KOPT-K1 (cell line): ENCODE results near the gene NAPA.

ENCODE experiments used
- H3K27ac ChIP-seq: fragments of 200-600 bp; sonication (generic); 2 replicates; pipeline ENCODE4 v1.5.1; 2016; ENCODE audit warnings: antibody characterized with exemption, mild to moderate bottlenecking, low read depth, low read length; ENCODE audit not compliant: poor library complexity, severe bottlenecking
- H3K36me3 ChIP-seq: fragments of 200-600 bp; sonication (generic); 2 replicates; pipeline ENCODE4 v1.5.1; 2017; ENCODE audit warnings: antibody characterized with exemption, mild to moderate bottlenecking, low read length, moderate library complexity; ENCODE audit not compliant: insufficient read depth
- H3K9me3 ChIP-seq: fragments of 200-600 bp; sonication (generic); 2 replicates; pipeline ENCODE4 v1.5.1; 2017; ENCODE audit warnings: antibody characterized with exemption, low read length, mild to moderate bottlenecking; ENCODE audit not compliant: insufficient read depth, poor library complexity, severe bottlenecking

NAPA gene

DNA sequence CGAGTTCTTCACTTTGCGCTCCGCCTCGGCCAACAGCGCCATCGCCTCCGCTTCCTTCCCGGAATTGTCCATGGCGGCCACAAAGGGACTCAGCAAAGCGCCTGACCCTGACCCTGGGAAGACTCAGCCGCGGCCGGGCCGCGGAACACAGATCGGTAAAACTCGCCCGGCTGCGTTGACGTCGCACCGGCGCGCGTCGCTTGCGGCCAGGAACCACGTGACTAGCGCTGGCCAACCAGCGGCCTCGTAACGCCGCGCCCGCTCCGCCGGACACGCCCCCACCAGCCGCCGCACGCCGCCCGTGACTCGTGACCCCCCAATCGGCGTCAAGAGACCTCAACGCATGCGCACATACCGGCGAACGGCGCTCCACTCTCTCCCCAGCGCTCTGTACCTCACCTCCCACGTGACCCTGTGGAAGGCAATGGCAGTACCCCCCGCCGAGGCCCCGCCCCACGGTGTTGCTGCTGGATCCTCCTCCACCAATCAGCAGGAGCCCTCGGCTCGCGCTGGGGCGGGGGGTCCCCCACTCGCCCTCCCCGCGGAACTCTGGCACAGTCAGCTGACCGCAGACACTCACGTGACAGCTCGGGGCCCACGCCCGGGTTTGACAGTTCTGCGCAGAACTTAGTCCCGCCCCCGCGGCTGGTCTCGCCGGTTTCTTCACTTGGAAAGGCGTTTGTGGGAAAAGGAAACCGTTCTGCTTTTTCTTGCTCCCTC is at the start of gene NAPA:
Gene NAPA (minus strand): TSS at position 195 of the 720 bp plus-strand sequence. CDS start 123 bp downstream, at position 72.
- no peaks in the 10 kb centered on the region for H3K9me3 ChIP-seq
- H3K36me3 ChIP-seq: peaks cover 6% of the 10 kb centered on the region; the same call in 1 of the 2 replicates
- peak within 1 kb of the TSS; percentile 84 for H3K27ac ChIP-seq

DNA sequence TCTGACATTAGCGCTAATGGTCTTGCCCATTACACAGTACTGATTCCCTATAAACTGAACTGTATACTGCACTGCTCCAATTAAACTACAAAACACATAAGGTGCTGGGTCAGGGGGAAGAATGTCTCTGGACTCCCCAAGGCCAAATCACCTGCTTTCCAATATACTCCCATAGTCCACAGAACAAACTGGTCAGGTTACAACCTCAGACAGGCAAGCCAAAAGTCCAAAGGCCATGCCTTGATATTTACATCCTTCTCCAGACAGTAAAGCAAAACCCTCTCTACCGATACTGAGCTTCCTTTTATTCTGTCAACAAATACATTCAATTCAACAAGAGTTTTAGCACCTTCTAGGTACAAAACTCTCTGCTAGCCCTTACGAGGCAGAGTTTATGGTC is 49.2 kb upstream of the NAPA start:
- Histone ChIP-seq H3K36me3 (no peaks in the 10 kb centered on the region), H3K27ac (no peak overlapping the region), H3K9me3 (no peaks in the 10 kb centered on the region)

DNA sequence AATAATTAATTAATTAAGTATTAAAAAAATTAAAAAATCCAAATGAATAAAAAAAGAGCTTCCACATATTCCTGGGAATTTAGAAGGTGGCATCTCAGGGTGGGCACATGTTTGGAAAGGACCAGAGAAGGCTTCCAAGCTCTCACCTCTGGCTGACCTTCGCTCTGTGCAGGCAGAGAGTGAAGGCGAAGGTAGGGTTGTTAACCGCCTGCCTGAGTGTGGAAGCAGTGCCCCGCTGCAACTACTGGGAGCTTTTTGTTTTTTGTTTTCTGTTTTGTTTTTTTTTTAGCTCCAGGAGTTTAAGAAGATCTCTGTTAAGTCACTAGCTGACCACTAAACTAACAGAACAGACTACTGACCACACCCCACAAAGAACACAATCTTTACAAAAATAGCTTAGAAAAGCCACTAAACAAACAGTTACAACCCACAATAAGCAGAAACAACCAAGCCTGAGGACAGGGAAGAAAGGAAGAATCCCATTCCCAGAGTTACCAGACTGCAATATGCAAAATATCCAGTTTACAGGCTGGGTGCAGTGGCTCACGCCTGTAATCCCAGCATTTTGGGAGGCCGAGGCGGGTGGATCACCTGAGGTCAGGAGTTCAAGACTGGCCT is 46.7 kb upstream of the NAPA start:
- Histone ChIP-seq H3K36me3 (no peaks in the 10 kb centered on the region), H3K27ac (no peak overlapping the region), H3K9me3 (no peaks in the 10 kb centered on the region)

DNA sequence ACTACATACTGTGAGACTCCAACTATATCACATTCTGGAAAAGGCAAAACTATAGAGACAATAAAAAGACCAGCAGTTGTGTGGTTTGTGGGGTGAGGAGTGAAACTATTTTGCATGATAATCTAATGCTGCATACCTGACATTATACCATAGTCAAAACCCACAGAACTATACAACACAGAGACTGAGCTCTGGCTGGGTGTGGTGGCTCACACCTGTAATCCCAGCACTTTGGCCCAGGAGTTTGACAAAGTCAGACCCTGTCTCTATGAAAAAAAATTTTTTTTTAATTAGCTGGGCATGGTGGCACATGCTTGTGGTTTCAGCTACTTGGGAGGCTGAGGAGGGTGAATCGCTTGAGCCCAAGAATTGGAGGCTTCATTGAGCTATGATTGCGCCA is 46.1 kb upstream of the NAPA start:
- Histone ChIP-seq H3K36me3 (no peaks in the 10 kb centered on the region), H3K9me3 (no peaks in the 10 kb centered on the region), H3K27ac (no peak overlapping the region)

DNA sequence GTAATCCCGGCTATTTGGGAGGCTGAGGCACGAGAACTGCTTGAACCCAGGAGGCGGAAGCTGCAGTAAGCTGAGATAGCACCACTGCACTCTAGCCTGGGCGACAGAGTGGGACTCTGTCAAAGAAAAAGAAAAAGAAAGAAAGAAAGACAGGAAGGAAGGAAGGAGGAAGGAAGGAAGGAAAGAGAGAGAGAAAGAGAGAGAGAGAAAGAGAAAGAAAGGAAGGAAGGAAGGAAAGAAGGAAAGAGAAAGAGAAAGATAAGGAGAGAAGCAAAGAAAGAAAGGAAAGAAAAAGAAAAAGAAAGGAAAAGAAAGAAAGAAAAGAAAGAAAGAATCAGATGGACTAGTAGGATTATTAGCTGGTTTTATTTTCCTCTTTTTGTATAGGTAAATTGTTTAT is 35.3 kb upstream of the NAPA start:
- Histone ChIP-seq H3K36me3 (no peaks in the 10 kb centered on the region), H3K27ac (no peak overlapping the region), H3K9me3 (no peaks in the 10 kb centered on the region)

DNA sequence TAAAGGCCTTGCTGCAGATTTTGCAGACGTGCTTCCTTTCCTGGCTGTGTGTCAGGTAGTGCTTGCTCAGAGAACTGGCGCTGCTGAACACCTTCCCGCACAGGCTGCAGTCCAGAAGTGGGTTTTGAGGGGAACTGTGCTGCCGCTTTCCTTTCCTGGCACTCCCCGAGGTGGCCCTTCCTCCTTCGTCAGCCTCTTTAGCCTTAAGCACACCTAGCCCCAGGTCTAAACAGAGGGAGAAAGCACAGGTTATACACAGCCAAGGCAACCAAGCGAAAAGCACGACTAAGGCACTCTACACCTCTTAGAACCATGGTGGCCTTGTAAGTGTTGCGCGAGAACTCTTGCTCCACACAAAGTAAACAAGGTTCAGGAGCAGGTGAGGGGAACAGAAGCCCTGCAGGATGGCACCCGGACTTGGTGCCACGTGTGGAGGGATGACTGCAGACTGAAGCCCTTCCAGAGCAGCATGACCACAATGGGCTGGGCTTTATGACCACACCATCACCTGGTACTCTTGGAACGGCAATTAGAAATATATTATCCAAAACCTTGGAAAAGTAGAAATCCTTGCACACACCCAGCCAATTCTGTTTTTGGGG is 34.5 kb upstream of the NAPA start:
- Histone ChIP-seq H3K27ac (no peak overlapping the region), H3K9me3 (no peaks in the 10 kb centered on the region), H3K36me3 (no peaks in the 10 kb centered on the region)

DNA sequence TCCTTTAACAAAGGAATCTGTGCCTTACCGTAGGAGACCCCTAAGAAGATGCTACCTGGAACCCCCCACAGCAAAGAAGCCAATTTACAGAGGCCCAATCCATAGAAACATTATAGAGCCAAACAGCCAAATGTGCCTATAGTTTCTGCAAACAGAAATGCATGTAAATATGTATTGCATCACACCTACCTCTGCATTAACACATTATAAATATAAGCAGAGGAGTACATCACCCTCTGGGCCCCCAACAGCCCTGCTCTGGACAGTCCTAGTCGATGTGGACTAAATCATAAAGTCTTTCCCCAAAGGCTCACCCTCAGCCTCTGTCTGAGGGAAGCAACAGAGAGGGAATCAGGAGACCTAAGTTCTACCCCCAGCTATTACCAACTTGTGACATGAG is 32.3 kb upstream of the NAPA start:
- H3K9me3 ChIP-seq: no peaks in the 10 kb centered on the region
- no peaks in the 10 kb centered on the region for H3K36me3 ChIP-seq
- no peak overlapping the region for H3K27ac ChIP-seq

DNA sequence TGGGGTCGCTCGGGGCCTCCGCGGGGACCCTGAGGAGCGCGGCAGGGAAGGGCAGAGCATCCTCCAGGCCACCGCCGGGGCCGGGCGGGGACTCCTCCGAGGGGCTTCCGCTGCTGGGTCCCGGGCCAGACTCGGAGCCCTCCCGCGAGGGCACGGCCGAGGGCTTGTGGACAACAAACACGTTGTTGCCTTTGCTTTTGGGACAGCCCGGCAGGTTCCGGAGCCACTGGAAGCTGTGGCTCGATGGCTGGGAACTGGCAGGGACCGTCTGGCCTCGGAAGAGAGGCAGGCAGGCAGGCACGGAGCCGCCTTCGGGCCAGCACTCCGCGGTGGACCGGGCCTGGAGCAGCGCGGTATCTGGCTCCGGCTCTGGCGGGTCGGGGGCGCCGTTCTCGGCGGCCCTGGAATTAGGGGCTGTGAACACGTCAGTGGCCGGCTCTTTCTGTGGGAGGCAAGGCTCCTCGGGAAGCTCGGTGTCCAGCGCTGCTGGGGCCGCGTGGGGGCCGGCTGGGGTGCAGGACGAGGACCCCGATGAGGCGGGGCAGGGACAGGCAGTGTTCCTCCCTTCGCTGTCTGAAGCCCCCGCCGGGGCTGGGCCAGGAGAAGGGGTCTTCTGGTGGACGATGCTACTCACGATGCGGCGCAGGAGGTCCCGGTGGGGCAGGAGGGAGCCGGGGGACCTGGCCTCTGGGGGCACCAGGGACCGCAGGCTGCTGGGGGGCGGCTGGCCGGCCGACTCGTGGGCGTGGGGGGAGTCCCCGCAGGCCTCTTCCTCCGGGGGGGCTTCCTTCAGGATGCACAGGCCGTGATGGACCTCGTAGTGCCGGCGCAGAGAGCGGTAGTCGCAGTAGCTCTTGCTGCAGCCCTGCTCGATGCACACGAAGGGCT is 30.4 kb upstream of the NAPA start:
- Histone ChIP-seq H3K27ac (no peak overlapping the region), H3K9me3 (no peaks in the 10 kb centered on the region), H3K36me3 (no peaks in the 10 kb centered on the region)

DNA sequence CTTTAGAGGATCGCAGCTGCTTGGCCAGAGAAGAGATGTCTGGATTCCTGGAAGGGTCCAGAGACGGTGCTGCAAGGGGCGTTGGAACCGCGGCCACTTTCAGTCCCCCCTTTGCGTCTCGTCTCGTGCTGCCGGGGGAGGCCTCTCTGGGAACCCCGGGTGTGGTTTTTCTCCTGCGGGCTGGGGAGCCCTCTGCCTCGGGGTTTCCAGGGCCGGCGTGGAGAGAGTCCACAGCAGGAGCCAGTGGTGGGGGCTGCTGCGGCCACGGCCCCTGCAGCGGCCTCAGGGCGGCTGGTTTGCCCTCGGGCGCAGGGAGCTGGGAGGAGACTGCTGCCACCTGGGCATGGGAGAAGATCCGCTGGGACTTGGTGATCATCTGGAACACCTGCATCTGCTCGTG is 29.6 kb upstream of the NAPA start:
- Histone ChIP-seq H3K36me3 (no peaks in the 10 kb centered on the region), H3K9me3 (no peaks in the 10 kb centered on the region), H3K27ac (no peak overlapping the region)

DNA sequence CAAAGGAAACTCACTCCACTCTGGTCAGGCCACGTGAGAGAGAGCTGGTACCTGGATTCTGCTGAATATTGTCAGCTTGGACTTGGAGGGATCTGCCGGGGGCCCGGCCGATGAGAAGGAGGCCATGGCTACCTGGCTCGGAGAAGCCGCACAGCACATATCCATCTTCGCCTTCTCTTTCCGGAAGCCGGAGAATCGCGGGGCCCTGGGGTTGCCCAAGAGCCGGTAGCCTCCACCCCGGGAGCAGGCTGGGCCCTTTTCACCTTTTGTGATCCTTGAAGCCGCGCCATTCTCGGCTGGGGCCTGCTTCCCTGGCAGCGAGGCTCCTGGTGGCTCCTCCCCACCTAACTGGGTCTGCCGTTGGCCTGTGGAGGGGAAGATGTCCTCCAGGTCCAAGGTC is 29.2 kb upstream of the NAPA start:
- H3K9me3 ChIP-seq: no peaks in the 10 kb centered on the region
- no peak overlapping the region for H3K27ac ChIP-seq
- no peaks in the 10 kb centered on the region for H3K36me3 ChIP-seq

DNA sequence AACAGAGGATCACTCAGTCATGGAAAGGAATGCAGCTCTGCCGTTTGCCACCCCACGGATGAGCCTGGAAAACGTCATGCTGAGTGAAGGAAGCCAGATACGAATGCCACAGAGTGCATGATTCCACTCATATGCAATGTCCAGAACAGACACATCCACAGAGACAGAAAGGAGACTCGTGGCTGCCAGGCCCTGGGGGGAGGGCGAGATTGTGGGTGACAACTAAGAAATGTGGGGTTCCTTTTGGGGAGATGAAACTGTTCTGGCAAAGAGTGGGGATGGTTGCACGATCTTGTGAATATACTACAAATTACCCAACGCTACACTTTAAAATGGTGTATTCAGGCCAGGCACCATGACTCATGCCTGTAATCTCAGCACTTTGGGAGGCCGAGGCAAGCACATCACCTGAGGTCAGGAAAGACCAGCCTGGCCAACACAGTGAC is 27.2 kb upstream of the NAPA start:
- H3K9me3 ChIP-seq: no peaks in the 10 kb centered on the region
- no peaks in the 10 kb centered on the region for H3K36me3 ChIP-seq
- H3K27ac ChIP-seq: no peak overlapping the region

DNA sequence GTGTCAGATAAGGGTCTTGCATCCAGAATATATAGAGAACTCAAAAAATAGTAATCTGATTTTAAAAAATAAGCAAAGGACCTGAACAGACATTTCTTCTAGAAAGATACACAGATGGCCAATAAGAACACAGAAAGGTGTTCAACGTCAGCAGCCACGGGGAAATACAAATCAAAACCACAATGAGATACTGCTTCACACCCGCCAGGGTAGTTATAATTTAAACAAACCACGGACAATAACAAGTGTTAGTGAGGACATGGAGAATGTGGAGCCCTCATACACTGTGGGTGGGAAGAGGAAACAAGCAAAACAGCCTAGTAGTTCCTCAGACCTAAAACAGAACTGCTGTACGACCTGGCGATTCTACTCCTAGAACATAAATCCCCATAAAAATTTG is 26.7 kb upstream of the NAPA start:
- Histone ChIP-seq H3K27ac (no peak overlapping the region), H3K36me3 (no peaks in the 10 kb centered on the region), H3K9me3 (no peaks in the 10 kb centered on the region)

DNA sequence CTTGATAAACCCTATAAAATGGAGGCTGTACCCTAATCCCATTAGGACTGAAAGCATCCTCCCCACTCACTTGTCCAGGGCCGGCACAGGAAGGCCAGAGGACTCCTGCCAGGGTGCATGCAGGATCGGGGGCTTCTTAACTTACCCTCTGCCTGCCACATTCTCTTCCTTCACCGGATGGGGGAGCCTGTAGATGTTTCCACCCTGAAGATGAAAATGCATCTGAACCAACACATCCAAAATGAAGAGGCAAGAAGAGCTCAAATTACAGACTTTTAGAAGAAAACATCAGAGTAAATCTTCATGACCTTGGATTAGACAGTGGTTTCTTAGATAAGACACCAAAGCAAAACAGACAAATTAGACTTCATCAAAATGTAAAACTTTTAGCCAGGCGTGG is 25.9 kb upstream of the NAPA start:
- H3K27ac ChIP-seq: no peak overlapping the region
- no peaks in the 10 kb centered on the region for H3K9me3 ChIP-seq
- H3K36me3 ChIP-seq: no peaks in the 10 kb centered on the region

DNA sequence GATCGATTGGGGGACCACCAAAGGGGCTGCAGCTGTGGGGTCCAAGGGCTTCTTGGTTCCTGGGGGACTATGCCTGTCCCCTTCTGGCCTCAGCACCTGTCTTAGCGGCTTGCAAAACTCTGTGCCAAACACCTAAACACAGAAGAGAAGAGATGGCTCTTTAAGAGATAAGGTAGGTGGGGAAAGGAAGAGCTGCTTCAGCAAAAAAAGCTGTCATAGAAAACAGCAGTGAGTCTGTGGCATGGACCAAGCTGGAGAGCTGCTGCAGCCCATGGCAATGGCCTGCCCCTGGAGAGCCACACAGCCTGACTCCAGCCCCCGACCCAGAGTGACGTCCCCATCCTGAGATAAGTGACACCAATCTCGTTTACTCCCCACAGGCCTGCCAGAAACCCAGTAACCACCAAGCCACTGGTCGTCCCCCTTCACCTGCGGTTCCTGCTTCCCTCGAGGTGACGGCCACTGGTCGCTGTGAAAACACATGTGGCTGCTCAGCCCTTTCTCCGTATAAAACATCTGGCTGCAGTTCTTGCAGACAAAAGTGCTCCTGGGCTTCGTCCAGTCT is 25.0 kb upstream of the NAPA start:
- Histone ChIP-seq H3K9me3 (no peaks in the 10 kb centered on the region), H3K36me3 (no peaks in the 10 kb centered on the region), H3K27ac (no peak overlapping the region)

DNA sequence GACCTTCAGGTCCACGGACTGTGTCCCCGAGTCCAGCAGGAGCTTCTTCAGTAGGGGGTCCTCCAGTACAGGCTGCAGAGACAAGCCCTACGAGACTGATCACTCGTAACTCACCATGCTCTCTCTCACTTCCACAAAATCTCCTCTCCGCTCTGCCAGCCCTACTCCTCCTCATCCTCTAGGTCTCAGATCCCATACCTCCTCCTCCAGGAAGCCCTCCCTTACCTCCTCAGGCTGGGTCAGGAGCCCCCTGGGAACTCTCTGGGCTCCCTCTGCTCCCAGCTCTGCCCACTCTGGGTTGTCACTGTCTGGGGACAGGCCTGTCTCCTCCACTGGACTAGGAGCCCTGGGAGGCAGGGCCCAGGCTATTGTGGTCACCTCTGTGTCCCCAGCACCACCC is 23.9 kb upstream of the NAPA start:
- Histone ChIP-seq H3K36me3 (no peaks in the 10 kb centered on the region), H3K27ac (no peak overlapping the region), H3K9me3 (no peaks in the 10 kb centered on the region)
